ENCODE measurements around the gene SUN1.

DNA sequence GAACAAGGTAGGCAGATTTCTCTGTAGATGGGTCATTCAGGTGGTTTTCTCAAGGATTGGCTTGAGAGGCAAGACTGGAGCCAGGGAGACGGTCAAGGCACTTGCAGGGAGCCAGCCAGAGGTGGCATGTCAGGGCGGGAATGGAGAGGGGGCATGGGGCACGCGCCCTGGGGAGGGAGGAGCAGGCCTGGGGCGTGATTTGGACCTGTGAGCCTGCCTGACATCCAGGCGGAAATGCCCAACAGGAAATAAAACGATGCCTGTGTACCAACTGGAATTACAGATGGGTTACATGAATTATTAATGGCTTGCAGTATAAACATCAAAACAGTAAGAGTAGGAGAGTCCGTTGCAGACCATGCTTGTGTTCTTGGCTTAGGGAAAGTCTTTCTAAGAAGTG lies 8.6 kb upstream of the SUN1 start:
- TF ChIP-seq GATA3 (IDR thresholded peaks at IDR 0.05; ENCODE audit: low read depth, low read length) (no peak), GATA2 (IDR thresholded peaks at IDR 0.05; ENCODE audit: low read depth, low read length) (no peak)

All from SH-SY5Y (cell line).